WTC11 (cell line): ENCODE data around the gene INPP5F.

Source experiments
- AFF4 ChIP-seq: sonication (generic); formaldehyde crosslinking; IDR thresholded peaks from 2 replicates; pipeline ENCODE4 v1.8.1; 2023; ENCODE audit warnings: mild to moderate bottlenecking, missing genetic modification reagents, borderline replicate concordance
- CTCF ChIP-seq: fragments of 200-600 bp; IDR thresholded peaks from 2 replicates; pipeline ENCODE4 v1.8.0; 2022; ENCODE audit warnings: antibody characterized with exemption
- E2F1 ChIP-seq: sonication (generic); formaldehyde crosslinking; IDR thresholded peaks from 2 replicates; pipeline ENCODE4 v1.8.0; 2022; ENCODE audit warnings: mild to moderate bottlenecking, missing genetic modification reagents
- FOXJ3 ChIP-seq: sonication (generic); formaldehyde crosslinking; IDR thresholded peaks from 2 replicates; pipeline ENCODE4 v1.9.0; 2021; ENCODE audit warnings: missing genetic modification reagents, mild to moderate bottlenecking, borderline replicate concordance
- FOXK1 ChIP-seq: sonication (generic); formaldehyde crosslinking; IDR thresholded peaks from 2 replicates; pipeline ENCODE4 v1.8.0; 2022; ENCODE audit warnings: mild to moderate bottlenecking, moderate library complexity, missing genetic modification reagents
- MAX ChIP-seq: sonication (generic); formaldehyde crosslinking; IDR thresholded peaks from 2 replicates; pipeline ENCODE4 v1.8.0; 2022; ENCODE audit warnings: mild to moderate bottlenecking, missing genetic modification reagents
- RELA ChIP-seq: sonication (generic); formaldehyde crosslinking; IDR thresholded peaks from 2 replicates; pipeline ENCODE4 v1.8.1; 2022; ENCODE audit warnings: missing genetic modification reagents, mild to moderate bottlenecking, borderline replicate concordance
- TP53 ChIP-seq: sonication (generic); formaldehyde crosslinking; IDR thresholded peaks from 2 replicates; pipeline ENCODE4 v1.8.1; 2023; ENCODE audit warnings: mild to moderate bottlenecking, missing genetic modification reagents
- USF2 ChIP-seq: sonication (generic); formaldehyde crosslinking; IDR thresholded peaks from 2 replicates; pipeline ENCODE4 v1.8.1; 2023; ENCODE audit warnings: mild to moderate bottlenecking, missing genetic modification reagents, moderate library complexity
- ZNF121 ChIP-seq: sonication (generic); formaldehyde crosslinking; IDR thresholded peaks from 2 replicates; pipeline ENCODE4 v1.8.0; 2023; ENCODE audit warnings: missing genetic modification reagents

- no peak for TF ChIP-seq CTCF
- no peak for TF ChIP-seq E2F1 (CRISPR knock-in tag)
- TF ChIP-seq FOXJ3 (CRISPR knock-in tag), result no peak
- no peak for TF ChIP-seq ZNF121 (CRISPR knock-in tag)
- no peak for TF ChIP-seq USF2
- no peak for TF ChIP-seq FOXK1 (CRISPR knock-in tag)
- no peak for TF ChIP-seq RELA (CRISPR knock-in tag)
- no peak for TF ChIP-seq TP53 (CRISPR knock-in tag)
- no peak for TF ChIP-seq AFF4 (CRISPR knock-in tag)
- TF ChIP-seq MAX, result no peak
These were observed 135.2 kb downstream of the INPP5F start for GRCh38 chr10:119860866-119861607.
